Activated T-cell treated with anti-CD3 and anti-CD28 coated beads for 1 hour (primary cell): ENCODE results near the gene ART5.

Experiments
- DNase-seq: peaks from one replicate; pipeline ENCODE4 v3.0.0-alpha.2; 2020; ENCODE audit warnings: low read depth

The ART5 gene

DNA sequence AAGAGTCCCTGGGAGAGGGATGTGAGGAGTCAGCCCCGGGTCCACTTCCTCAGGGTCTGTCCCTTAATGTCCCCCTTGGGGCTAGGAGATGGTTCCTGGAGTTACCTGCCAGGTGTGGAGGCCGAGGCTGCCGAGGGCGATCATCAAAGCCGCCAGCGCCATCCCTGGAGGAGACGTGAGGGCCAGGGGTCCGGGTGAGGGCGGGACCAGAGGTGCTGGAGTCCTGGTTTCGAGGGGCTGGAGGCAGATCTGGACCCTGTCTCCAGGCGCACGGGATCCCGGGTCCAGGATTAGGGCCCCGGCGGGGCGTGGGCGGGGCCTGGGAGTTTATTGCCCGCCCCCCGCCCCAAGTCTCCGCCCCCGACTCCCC lies at the start of gene ART5:
Gene ART5, minus strand, starts transcription at position 292 of the 370 bp plus-strand sequence. Its CDS starts 130 bp downstream, at position 162.
- no peak for DNase-seq

- no peak for DNase-seq
Observed at GRCh38 chr11:3686751-3687150, 45.0 kb upstream of the ART5 start.

GRCh38 chr11:3685923-3686322 lies 44.1 kb upstream of the ART5 start:
- DNase-seq = no peak

DNA sequence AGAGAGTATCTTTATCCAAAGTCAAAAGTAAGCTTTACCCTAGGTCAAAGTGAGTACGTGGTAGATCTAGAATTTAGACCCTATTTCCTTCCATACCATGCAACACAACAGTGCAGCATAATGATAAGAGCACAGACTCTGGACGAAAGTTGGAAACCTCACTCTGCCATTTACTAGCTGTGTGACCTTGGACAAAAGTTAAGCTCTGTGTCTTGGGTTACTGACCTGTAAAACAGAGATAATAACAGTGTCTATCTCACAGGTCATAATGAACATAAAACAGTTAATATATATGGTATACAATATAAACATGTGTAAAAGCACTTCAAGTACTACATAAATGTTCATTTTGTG lies 43.0 kb upstream of the ART5 start:
- DNase-seq = no peak

DNA sequence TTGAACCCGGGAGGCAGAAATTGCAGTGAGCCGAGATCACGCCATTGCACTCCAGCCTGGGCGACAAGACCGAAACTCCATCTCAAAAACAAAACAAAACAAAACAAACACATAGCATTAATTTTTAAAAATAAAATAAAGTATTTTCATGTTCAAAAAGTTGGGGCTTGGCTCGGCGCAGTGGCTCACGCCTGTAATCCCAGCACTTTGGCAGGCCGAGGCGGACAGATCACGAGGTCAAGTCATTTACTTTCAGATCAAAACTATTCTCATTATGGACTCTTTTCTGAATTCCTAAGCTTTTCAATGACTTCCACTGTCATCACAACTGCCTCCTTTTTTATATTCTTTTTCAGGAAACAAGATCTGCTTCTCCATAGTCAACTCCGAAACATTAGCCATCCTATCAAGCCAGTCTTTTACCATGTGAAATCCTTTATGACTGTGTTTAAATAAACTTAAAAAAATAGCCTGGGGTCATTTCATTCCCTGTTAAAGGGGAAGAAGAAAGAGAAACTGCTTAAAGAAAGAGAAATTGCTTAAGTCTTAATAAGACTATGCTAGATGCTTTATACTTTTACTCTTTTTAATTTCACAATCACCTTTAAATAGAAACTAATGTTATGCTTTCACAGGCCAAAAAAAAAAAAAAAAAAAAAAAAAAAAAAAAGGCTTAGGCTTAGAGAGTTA lies 42.5 kb upstream of the ART5 start:
- no peak for DNase-seq

DNA sequence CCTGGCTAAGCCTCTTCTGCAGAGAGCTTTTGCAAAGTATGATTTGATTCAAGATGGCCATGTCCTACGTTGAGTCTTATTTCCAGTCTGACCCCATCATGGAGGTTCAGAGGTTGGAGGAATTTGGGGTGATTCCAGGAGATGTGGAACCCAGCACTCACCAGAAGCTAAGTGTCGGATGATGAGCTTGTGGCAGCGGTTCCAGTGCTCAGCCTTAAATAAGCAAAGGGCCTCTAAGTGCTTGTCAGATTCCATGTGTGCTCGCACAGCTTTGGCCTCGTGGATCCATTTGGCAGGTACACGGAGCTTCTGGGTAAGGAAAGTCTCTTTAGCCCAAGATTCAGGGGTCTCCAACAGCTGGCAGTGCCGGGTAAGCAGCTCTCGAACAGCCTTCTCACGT lies 41.2 kb upstream of the ART5 start:
- no peak for DNase-seq

- DNase-seq = no peak
Observed at GRCh38 chr11:3679077-3679476, 37.3 kb upstream of the ART5 start.

DNA sequence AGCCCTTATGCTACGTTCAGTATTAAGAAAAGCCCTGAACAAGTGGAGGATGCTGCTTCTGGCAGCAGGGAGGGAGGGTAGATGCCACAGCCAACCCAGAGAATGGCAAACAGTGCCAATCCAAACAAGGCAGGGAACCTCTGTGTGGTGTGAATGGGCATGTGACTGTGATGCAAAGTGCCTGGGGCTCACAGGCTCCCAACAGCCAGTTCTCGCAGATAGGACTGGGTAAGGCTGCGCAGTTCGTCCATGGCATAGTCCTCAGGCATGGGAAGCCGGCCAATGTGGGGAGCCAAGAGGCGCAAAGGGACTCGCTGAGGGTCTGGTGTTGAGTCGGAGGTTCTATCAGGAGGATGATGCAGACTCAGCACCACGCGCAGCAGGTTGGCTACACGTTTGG lies 34.2 kb upstream of the ART5 start:
- DNase-seq = no peak

- no peak for DNase-seq
Observed at GRCh38 chr11:3674189-3674588, 32.4 kb upstream of the ART5 start.

DNA sequence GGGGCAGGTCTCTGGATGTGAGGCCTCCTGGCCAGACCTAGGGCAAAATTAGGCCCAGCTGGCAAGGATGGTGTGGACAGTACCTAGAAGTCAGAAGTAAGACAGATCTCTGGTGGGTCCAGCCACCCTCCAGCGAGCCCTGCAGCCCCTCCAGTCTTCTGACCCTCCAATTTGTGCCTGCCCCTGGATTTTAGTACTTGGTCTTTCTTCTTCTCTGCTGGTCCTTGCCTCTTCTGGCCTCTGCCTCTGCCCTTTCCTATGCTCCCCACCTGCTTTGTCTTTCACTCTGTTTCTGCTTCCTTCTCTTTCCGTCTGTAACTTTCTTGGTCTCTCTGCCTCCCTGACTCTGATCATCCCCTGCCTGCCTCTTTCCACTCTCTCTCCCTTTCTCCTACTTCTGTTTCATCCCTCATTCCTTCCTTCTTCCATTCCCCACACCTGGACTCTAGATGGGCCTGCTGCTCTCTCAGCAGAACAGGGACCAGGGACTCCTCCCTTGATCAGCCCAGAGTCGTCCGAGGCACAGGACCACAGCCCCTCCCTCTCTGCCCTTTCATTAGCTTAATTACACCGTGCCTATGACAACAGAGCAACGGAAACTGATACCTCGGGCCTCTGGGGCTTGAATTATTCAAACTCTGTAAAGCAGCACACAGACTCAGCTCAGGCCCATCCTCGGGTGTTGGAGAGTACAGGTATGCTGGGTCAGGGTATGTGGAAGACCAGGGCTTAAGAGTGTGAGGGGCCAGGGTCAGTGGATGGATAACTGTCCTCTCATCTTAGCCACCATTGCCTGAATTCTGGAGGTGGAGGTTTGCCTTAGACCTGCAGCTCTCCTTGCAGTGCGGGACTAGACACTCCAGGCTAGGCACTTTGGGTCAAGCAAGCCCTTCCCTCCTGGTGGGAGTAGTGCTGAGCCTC lies 29.8 kb upstream of the ART5 start, which contains the start of gene CHRNA10:
Gene CHRNA10, minus strand, starts transcription at position 51 of the 921 bp plus-strand sequence. CDS start 72 bp downstream, outside the sequence.
- DNase-seq = no peak

DNA sequence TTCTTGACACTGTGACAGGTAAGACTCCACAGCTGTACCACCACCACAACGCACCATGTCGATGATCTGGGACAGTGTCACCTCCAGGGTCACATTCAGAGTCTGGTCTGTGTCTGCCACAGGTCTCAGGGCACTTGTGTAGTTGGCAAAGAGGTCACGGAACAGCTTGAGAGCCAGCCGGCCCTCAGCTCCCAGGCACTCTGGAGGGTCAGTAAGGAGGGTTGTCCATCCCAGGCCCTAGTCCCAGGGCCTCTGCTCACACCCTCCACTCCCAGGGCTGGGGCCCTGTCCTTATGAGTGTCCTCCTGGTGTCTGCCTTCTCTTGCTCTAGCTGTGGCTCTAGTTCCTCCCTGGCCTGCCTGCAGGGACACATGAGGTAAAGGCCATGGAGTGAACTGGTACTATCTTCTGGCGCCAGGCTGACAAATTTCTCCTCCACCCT lies 28.0 kb upstream of the ART5 start:
- DNase-seq = no peak

DNA sequence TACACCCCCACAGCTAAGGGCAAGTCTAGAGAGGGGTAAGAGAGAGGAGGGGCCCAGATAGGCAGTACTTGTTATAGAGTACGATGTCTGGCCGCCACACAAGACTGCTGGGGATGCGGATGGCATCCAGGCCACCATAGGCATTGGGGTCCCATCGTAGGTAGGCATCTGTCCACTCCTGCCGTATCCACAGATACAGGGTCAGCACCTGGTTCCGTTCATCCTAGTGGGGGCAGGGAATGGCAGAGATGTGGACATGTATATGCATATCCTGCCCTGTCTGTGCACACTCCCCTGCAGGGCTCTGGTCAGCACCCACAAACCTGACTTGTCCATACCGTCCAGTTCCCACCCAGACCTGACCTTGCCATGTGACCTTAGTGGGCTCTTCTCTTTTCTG lies 27.3 kb upstream of the ART5 start:
- no peak for DNase-seq

DNA sequence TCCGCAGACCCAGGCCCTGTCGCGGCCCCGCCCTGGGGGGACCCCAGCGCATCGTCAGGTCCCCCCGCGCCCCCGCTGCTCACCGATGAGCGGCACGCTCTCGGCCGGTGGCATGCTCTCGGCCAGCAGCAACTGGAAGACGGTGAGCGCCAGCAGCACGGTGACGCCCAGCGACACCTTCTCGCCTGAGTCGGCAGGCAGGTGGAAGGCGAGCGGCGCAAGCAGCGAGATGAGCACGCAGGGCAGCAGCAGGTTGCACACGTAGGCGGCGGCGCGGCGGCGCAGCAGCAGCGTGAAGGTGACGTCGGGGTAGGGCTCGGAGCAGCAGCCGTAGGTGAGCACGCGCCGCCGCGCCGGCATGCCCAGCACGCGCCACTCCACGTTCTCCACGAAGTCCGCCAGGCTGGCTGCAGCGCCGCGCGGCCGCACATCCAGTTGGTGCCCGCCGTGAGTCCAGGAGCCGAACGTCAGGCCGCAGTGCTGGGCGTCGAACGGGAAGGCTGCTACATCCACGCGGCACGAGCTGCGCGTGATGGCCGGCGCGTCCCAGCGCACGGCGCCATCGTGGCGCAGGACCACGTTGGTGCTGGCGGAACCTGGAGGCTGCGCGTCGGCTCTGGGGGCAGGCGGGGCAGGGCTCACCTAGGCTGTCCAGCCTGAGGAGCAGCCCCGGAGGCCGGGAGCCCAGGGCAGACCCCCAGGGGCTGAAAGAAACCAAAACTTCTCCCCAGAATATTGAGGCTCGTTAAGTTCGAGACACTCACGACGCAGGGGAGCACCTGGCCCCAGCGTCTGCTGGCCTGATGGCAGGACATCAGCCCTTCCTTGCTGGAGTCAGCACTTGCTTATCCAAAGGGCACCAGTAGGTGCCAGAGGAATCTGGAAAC lies 25.6 kb upstream of the ART5 start:
- no peak for DNase-seq

DNA sequence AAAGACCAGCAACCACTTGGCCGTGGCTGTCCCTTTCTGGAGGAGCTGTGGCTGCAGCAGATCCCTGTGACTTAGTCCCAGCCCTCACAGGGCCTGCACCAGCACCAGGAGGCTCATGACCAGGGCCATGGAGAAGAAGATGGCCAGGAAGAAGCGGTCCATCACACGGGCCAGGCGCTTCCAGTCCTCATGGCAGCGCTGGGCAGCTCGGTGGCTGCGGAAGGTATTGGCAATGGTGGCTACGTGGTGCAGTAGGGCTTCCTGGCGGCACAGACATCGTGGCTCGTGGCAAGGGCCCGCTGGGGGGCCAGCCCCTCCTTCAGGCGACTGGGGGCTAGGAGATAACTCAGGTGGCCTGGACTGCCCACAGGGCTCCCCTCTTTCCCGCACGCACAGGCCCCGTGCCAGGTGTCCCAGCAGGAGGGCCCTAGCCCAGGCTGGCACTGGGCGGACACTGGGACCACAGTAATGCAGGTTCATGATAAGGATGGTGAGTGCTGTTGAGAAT lies 24.3 kb upstream of the ART5 start:
- DNase-seq = no peak

DNA sequence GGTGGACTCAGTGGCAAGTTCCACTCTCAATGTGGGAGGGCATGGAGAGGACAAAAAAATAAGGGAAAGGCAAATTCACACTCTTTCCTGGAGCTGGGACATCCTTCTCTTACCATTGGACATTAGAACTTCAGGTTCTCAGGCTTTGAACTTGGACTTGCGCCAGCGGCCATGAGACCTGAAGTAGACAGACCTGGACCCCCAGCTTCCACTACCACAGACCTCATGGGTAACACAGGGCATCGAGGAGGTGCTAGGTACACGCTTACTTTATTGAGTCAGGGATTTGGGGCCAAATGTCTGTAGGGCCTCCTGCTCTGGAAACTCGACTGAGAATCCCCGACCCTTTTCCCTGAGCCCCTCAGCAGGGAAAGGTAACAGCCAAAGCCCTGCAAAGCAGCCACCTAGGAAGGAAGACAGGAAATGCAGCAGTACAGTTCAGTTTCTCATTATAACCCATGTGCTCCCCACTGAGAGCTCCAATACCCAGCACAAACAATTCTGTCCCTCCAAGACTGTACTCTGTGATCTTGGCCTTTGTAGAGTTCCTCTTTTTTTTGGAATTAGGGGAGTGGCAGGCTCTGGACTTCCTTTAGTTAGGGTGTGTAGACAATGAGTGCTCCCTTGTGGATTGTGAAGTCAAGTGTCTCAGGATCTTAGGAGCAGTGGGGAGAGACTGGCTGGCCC lies 23.7 kb upstream of the ART5 start:
- DNase-seq = no peak

- no peak for DNase-seq
Observed at GRCh38 chr11:3664032-3664630, 22.3 kb upstream of the ART5 start.

- DNase-seq = no peak
Observed at GRCh38 chr11:3662856-3663255, 21.1 kb upstream of the ART5 start.

DNA sequence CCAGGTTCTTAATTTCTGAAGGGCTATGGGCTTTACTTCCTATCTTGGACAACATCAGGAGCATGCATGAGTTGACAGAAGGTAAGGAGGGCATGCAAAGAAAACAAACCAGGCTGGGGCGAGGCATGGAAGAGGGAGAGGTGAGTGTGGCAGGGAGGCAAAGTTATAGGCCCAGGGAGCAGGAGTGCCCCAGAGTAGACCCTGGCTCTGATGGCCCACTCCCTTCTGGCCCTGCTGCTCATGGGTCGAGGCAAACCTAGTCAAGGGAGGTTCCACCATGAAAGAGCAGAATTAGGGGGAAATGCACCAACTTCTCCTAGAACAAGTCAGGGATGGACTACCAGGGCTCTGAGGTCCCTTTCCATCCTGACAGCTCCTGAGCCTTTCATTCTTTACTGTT lies 19.2 kb upstream of the ART5 start:
- no peak for DNase-seq

GRCh38 chr11:3659595-3660515 lies 18.1 kb upstream of the ART5 start:
- no peak for DNase-seq

DNA sequence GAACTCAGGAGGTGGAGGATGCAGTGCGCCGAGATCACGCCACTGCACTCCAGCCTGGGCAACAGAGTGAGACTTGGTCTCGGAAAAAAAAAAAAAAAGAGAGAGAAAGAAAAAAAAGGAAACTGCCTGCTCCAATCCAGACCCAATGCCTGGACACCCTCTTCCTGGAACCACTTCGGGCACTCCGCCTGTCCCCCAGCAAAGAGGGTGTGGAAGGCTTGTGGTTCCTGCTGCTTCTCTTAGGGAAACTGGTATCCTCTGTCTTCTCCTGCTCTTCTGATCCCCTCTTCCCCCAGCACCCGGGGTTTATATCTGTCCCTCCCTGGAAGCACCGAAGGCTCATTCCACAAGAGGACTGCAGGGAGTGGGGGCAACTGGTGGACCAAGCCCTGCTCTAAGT lies 16.5 kb upstream of the ART5 start:
- no peak for DNase-seq
